Measurements from ENCODE around the gene BTNL9. TPM values are rescaled to one million over a fixed set of nuclear protein-coding genes. Genes with fewer than 3 reads are reported as not detected.

BTNL9 gene
- total RNA-seq, 1 experiment from 2014 or later = 0.96 TPM

DNA sequence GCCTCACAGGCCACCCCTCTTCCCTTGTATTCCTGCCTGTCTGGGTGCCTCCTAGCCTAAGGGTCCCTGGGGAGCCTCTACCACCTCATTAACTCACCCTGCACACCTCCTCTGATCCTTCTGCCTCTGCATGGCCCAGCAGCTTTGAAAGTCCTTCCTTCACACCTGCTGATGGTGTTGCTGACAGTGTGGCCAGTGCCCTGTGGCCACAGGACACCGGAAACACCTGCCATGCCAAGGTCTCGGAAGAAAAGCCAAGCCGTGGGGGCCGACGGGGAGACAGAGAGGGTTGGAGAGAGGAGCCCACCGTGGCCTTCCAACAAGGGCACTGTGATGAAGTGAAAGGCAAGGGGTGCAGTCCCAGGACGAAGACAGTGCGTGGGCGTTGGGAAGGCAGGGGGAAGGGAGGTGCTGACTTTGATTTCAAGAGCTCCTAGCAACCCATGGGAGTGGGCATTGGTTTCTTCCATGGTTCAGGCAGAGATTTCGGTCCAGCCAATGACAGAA, 4.1 kb downstream of the BTNL9 start:
- Histone ChIP-seq H4K8ac (replicated peaks; ENCODE audit: insufficient read length, low read depth, low read length) (no peak overlapping the region), H2BK12ac (ENCODE audit: insufficient read length, low read depth, low read length) (no peak overlapping the region), H3K14ac (ENCODE audit: insufficient read depth, low read length) (no peak overlapping the region), H3K56ac (ENCODE audit: insufficient read length, low read depth, low read length) (no peak overlapping the region), H2BK5ac (ENCODE audit: insufficient read length, low read length) (no peak overlapping the region), H3K4me1 (ENCODE audit: insufficient read depth, low read length) (no peaks in the 10 kb centered on the region), H2AK5ac (ENCODE audit: insufficient read length, low read length) (no peak overlapping the region), H3K18ac (ENCODE audit: insufficient read length, low read depth, low read length) (no peak overlapping the region), H2BK20ac (ENCODE audit: low read depth, low read length, poor library complexity, severe bottlenecking) (no peak overlapping the region), H3K27ac (ENCODE audit: insufficient read length, low read depth, low read length) (no peak overlapping the region), H4K91ac (ENCODE audit: insufficient read length, low read depth, low read length) (no peak overlapping the region), H2AFZ (ENCODE audit: low read length) (no peak overlapping the region), H3K4me2 (ENCODE audit: insufficient read depth, insufficient read length, low read length) (no peak overlapping the region), H3T11ph (ENCODE audit: low read length) (no peak overlapping the region), H3K9me3 (ENCODE audit: control insufficient read depth, low read depth, low read length) (no peaks in the 10 kb centered on the region), H3K27me3 (ENCODE audit: insufficient read depth, low read length) (no peaks in the 10 kb centered on the region; the same call in 1 of the 2 replicates), H2BK15ac (ENCODE audit: low read depth, low read length) (no peak overlapping the region), H4K20me1 (ENCODE audit: control insufficient read depth, insufficient read depth, insufficient read length) (no peaks in the 10 kb centered on the region), H3K79me1 (ENCODE audit: insufficient read depth, low read depth, low read length, poor library complexity, severe bottlenecking) (no peaks in the 10 kb centered on the region), H3K4ac (ENCODE audit: low read depth, low read length) (no peak overlapping the region), H3K23ac (ENCODE audit: insufficient read length, low read depth, low read length) (no peak overlapping the region), H3K79me2 (ENCODE audit: insufficient read depth, low read length) (no peaks in the 10 kb centered on the region), H3K23me2 (ENCODE audit: insufficient read length, low read depth, low read length, poor library complexity, severe bottlenecking) (no peaks in the 10 kb centered on the region), H2BK120ac (ENCODE audit: low read depth, low read length, poor library complexity, severe bottlenecking) (no peak overlapping the region), H4K5ac (ENCODE audit: insufficient read length, low read depth, low read length) (no peak overlapping the region), H3K9ac (ENCODE audit: extremely low read depth, insufficient read length, low read length) (no peak overlapping the region)
- WGBS (ENCODE audit: extremely low coverage, insufficient read length, low lambda C conversion rate) = no CpG with 5 or more reads among the region's 10 CpGs
- TF ChIP-seq, protein P1, sequence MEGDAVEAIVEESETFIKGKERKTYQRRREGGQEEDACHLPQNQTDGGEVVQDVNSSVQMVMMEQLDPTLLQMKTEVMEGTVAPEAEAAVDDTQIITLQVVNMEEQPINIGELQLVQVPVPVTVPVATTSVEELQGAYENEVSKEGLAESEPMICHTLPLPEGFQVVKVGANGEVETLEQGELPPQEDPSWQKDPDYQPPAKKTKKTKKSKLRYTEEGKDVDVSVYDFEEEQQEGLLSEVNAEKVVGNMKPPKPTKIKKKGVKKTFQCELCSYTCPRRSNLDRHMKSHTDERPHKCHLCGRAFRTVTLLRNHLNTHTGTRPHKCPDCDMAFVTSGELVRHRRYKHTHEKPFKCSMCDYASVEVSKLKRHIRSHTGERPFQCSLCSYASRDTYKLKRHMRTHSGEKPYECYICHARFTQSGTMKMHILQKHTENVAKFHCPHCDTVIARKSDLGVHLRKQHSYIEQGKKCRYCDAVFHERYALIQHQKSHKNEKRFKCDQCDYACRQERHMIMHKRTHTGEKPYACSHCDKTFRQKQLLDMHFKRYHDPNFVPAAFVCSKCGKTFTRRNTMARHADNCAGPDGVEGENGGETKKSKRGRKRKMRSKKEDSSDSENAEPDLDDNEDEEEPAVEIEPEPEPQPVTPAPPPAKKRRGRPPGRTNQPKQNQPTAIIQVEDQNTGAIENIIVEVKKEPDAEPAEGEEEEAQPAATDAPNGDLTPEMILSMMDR (conservative IDR thresholded peaks at IDR 0.05) = no peak
- no peak overlapping the region for H3K4me3 Mint-ChIP-seq
- no peaks in the 10 kb centered on the region for H3K36me3 Mint-ChIP-seq (ENCODE audit: insufficient read depth in 1 of 3, low read depth in 3 of 3)
- no peaks in the 10 kb centered on the region for H3K9me3 Mint-ChIP-seq
- H3K27me3 Mint-ChIP-seq (ENCODE audit: low read depth) = peaks cover 31% of the 10 kb centered on the region
- H3K4me1 Mint-ChIP-seq = peaks cover 0 to 5% of the 10 kb centered on the region in 2 experiments; a peak in 2 of 4 replicates
- no peak overlapping the region; a peak in 1 of 7 replicates for H3K27ac Mint-ChIP-seq
- no peak for DNase-seq
